Measurements from ENCODE around the gene HSPBP1. TPM values are rescaled to one million over a fixed set of nuclear protein-coding genes. Genes with fewer than 3 reads are reported as not detected.
A peak's percentile ranks its signal among the peaks of the same experiment; 100 is the strongest.

Gene HSPBP1
- total RNA-seq, 2 experiments from 2014 or later, result 44.3 to 45.0 TPM

DNA sequence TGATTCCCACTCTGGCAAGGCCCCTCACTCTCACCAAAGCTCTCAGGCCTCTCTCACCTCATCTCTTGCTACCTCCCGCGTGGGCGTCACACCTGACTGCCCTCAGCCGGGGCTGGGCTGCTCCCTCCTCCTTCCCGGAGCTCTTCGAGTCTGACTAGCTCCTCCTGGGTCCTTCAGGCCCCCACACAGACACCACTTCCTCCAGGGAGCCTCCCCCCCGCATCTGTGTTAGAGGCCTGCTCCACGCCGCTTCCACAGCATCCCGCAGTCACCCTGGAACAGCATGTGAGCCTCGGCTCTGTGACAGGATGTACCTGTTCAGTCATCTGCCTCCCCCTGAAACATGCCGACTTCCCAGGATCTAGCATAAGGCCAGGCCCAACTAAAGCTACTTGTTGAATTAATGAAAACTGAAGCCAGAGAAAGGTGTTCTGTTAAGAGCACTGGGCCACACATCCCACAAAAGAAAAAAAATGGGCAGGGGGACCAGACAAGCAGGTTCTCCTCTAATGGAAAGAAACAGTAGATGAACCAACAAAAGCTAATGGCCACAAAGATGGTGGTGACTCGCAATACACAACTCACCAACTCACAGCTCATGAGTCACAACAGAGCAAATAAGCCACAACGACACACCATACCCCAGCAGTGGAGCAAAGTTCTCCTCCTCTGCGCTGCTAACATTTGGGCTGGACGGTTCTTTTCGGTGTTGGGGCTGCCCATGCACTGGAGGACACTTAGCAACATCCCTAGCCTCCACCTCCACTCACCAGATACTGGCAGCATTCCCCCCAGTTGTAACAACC lies 24.1 kb downstream of the HSPBP1 start:
- CTCF ChIA-PET, result interaction anchor here (0.6 to 2.4 kb wide), 10 partner anchors 21 to 1058 kb away, joined by 3 to 7 read pairs (median 3); no protein-coding TSS in a partner anchor
- intact Hi-C loops (cut with micrococcal nuclease), result loop anchor here (5.0 to 10.0 kb wide), 4 partner anchors 386 to 1121 kb away; partner anchors contain the start of genes CNOT3, ZNF580, ZNF581 and ZNF787
- Mint-ChIP-seq H3K4me1 (ENCODE audit: low read depth) (peaks cover 46% of the 10 kb centered on the region), H3K4me3 (peak overlapping the region; percentile 88), H3K27ac (peak overlapping the region; percentile 99), H3K9me3 (no peaks in the 10 kb centered on the region), H3K27me3 (ENCODE audit: low read depth) (no peaks in the 10 kb centered on the region), H3K36me3 (ENCODE audit: low read depth) (peaks cover 50% of the 10 kb centered on the region)
- DNase-seq, result peak; percentile 83

GRCh38 chr19:55254625-55254977 lies 25.3 kb downstream of the HSPBP1 start:
- CTCF ChIA-PET, result interaction anchor here (0.6 to 1.8 kb wide), 9 partner anchors 38 to 384 kb away, joined by 3 to 5 read pairs (median 3); no protein-coding TSS in a partner anchor
- Mint-ChIP-seq H3K27me3 (ENCODE audit: low read depth) (no peaks in the 10 kb centered on the region), H3K4me1 (ENCODE audit: low read depth) (peaks cover 48% of the 10 kb centered on the region), H3K36me3 (ENCODE audit: low read depth) (peaks cover 53% of the 10 kb centered on the region), H3K9me3 (no peaks in the 10 kb centered on the region), H3K4me3 (peak overlapping the region; percentile 88), H3K27ac (peak overlapping the region; percentile 99)
- intact Hi-C loops (cut with micrococcal nuclease), result loop anchor here (1.0 to 10.0 kb wide), 5 partner anchors 85 to 1120 kb away; partner anchors contain the start of genes CNOT3, KMT5C, PPP1R12C and ZSCAN5A
- DNase-seq, result no peak

DNA sequence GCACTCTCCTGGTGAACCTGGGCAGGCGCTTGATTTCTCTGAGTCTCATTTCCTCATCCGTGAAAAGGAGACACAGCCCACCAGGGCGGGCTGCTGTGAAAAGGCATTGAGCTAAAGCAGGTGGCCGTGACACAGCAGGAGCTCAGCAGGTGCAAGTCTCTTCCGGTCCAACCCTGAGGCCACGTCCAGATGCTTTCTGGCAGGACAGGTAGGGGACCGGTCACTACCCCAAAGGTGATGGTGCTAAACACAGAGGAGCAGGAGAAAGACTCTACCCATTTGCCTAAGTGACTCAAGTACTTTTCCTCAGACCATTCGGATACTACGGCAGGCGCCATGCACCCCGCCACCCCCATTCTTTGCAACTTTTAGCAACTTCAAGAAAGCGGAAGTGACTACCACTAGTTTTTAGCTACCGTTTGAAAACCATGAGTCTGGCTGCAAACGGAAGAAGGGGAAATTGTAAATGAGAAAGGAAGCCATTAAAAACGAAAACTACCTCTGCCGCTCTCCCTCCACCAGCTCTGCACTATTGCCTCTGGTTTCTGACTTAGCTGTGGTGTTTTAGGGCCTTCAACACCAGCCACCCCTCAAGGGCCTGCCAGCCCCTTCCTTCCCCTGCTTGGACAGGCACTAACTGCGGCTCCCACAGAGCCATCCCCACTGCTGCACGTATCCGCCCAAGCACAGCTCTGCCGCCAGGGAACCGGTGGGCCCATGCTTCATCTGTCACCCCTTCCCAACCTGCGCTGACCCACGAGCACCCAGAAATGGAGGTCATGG lies 25.9 kb downstream of the HSPBP1 start:
- Mint-ChIP-seq H3K4me3 (peak overlapping the region; percentile 88), H3K4me1 (ENCODE audit: low read depth) (peaks cover 47% of the 10 kb centered on the region), H3K27me3 (ENCODE audit: low read depth) (no peaks in the 10 kb centered on the region), H3K36me3 (ENCODE audit: low read depth) (peaks cover 53% of the 10 kb centered on the region), H3K9me3 (no peaks in the 10 kb centered on the region), H3K27ac (peak overlapping the region; percentile 99)
- peak; percentile 82 for DNase-seq
- intact Hi-C loops (cut with micrococcal nuclease), result loop anchor here (1.0 to 10.0 kb wide), 5 partner anchors 85 to 1119 kb away; partner anchors contain the start of genes CNOT3, KMT5C, PPP1R12C and ZSCAN5A
- CTCF ChIA-PET, result interaction anchor here (0.8 to 1.7 kb wide), 6 partner anchors 39 to 263 kb away, joined by 3 to 5 read pairs (median 3); no protein-coding TSS in a partner anchor

- H3K36me3 Mint-ChIP-seq (ENCODE audit: low read depth), result peaks cover 60% of the 10 kb centered on the region
- H3K9me3 Mint-ChIP-seq, result no peaks in the 10 kb centered on the region
- CTCF ChIA-PET, result interaction anchor here (0.6 to 1.3 kb wide), 3 partner anchors 40 to 378 kb away, joined by 3 to 4 read pairs (median 3); no protein-coding TSS in a partner anchor
- H3K4me1 Mint-ChIP-seq (ENCODE audit: low read depth), result peaks cover 57% of the 10 kb centered on the region
- DNase-seq, result no peak
- H3K4me3 Mint-ChIP-seq, result peak overlapping the region; percentile 88
- peak overlapping the region; percentile 99 for H3K27ac Mint-ChIP-seq
- H3K27me3 Mint-ChIP-seq (ENCODE audit: low read depth), result no peaks in the 10 kb centered on the region
- intact Hi-C loops (cut with micrococcal nuclease), result loop anchor here (10.0 kb wide), 2 partner anchors 1062 to 1118 kb away; partner anchors contain the start of genes CNOT3 and ZSCAN5A
These were observed 26.9 kb downstream of the HSPBP1 start for GRCh38 chr19:55252760-55253663.

- peaks cover 51% of the 10 kb centered on the region for H3K36me3 Mint-ChIP-seq (ENCODE audit: low read depth)
- H3K9me3 Mint-ChIP-seq, result no peaks in the 10 kb centered on the region
- intact Hi-C loops (cut with micrococcal nuclease), result loop anchor here (10.0 kb wide), 2 partner anchors 1063 to 1117 kb away; partner anchors contain the start of genes CNOT3 and ZSCAN5A
- peak; percentile 73 for DNase-seq
- peak overlapping the region; percentile 99 for H3K27ac Mint-ChIP-seq
- H3K27me3 Mint-ChIP-seq (ENCODE audit: low read depth), result no peaks in the 10 kb centered on the region
- H3K4me3 Mint-ChIP-seq, result peak overlapping the region; percentile 61
- CTCF ChIA-PET, result interaction anchor here (0.8 kb wide), 1 partner anchor 50 kb away, joined by 4 read pairs; no protein-coding TSS in a partner anchor
- H3K4me1 Mint-ChIP-seq (ENCODE audit: low read depth), result peaks cover 57% of the 10 kb centered on the region
These were observed 28.4 kb downstream of the HSPBP1 start for GRCh38 chr19:55251341-55252081.

GRCh38 chr19:55250262-55251036 lies 29.5 kb downstream of the HSPBP1 start:
- Mint-ChIP-seq H3K27me3 (ENCODE audit: low read depth) (no peaks in the 10 kb centered on the region), H3K4me1 (ENCODE audit: low read depth) (peaks cover 50% of the 10 kb centered on the region), H3K27ac (peak overlapping the region; percentile 99), H3K36me3 (ENCODE audit: low read depth) (peaks cover 44% of the 10 kb centered on the region), H3K4me3 (no peak overlapping the region), H3K9me3 (no peaks in the 10 kb centered on the region)
- intact Hi-C loops (cut with micrococcal nuclease), result loop anchor here (10.0 kb wide), 2 partner anchors 1064 to 1116 kb away; partner anchors contain the start of genes CNOT3 and ZSCAN5A
- no peak for DNase-seq
- CTCF ChIA-PET, result interaction anchor here (0.8 kb wide), 1 partner anchor 51 kb away, joined by 4 read pairs; no protein-coding TSS in a partner anchor

DNA sequence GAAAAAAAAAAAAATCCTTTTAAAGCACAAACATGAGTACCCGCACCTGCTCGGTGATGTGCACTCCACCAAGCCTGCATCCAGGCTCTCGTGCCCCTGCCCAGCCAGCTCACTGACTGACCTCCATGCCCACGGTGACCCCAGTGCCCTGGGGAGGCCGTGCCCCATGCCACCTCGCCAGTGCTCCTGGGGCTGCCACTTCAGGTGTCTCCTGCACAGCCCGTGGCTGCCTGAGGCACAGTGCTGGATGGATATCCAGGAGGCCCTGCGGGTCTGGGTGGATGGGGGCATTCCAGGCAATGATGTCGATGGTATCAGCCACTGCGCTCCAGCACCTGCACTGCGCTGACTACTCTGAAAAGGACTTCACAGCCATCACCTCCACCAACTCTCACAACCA lies 30.1 kb downstream of the HSPBP1 start:
- Mint-ChIP-seq H3K36me3 (ENCODE audit: low read depth) (peaks cover 39% of the 10 kb centered on the region), H3K9me3 (no peaks in the 10 kb centered on the region), H3K27me3 (ENCODE audit: low read depth) (no peaks in the 10 kb centered on the region), H3K4me3 (no peak overlapping the region), H3K4me1 (ENCODE audit: low read depth) (peaks cover 50% of the 10 kb centered on the region), H3K27ac (no peak overlapping the region)
- no peak for DNase-seq
- CTCF ChIA-PET, result no interaction called here
- intact Hi-C loops (cut with micrococcal nuclease), result loop anchor here (10.0 kb wide), 2 partner anchors 1065 to 1115 kb away; partner anchors contain the start of genes CNOT3 and ZSCAN5A

- intact Hi-C loops (cut with micrococcal nuclease), result no loop called here
- CTCF ChIA-PET, result no interaction called here
- no peaks in the 10 kb centered on the region for H3K9me3 Mint-ChIP-seq
- no peaks in the 10 kb centered on the region for H3K27me3 Mint-ChIP-seq (ENCODE audit: low read depth)
- H3K36me3 Mint-ChIP-seq (ENCODE audit: low read depth), result peaks cover 38% of the 10 kb centered on the region
- H3K4me3 Mint-ChIP-seq, result no peak overlapping the region
- H3K27ac Mint-ChIP-seq, result peak overlapping the region; percentile 46
- DNase-seq, result no peak
- peaks cover 47% of the 10 kb centered on the region for H3K4me1 Mint-ChIP-seq (ENCODE audit: low read depth)
These were observed 31.2 kb downstream of the HSPBP1 start for GRCh38 chr19:55248704-55249103.

DNA sequence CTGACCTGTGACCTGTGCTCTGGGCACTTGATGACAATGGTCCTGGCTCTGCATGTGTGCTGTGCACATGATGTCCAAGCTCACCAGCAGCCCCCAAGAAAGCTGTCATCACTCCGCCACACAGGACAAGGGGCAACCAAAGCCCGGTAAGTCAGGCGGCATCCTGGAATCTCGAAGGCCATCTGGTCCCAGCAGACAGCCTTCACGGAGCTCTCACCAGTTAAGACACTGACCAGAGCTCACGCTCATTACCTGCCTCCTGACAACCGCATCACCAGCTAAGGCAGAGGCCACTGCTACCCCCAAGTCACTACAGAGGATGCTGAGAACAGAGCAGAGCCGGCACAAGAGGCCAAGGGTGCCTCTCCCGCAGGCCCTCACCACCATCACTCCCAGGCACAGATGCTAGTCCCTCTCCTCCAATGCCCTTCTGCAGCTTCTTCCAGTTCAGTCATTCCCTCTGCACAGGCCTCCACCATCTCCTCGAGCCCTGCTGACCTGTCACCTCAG lies 31.7 kb downstream of the HSPBP1 start:
- H3K4me1 Mint-ChIP-seq (ENCODE audit: low read depth), result peaks cover 42% of the 10 kb centered on the region
- no peak overlapping the region for H3K4me3 Mint-ChIP-seq
- no peaks in the 10 kb centered on the region for H3K9me3 Mint-ChIP-seq
- CTCF ChIA-PET, result no interaction called here
- peaks cover 36% of the 10 kb centered on the region for H3K36me3 Mint-ChIP-seq (ENCODE audit: low read depth)
- intact Hi-C loops (cut with micrococcal nuclease), result no loop called here
- DNase-seq, result no peak
- H3K27me3 Mint-ChIP-seq (ENCODE audit: low read depth), result no peaks in the 10 kb centered on the region
- peak overlapping the region; percentile 18 for H3K27ac Mint-ChIP-seq

DNA sequence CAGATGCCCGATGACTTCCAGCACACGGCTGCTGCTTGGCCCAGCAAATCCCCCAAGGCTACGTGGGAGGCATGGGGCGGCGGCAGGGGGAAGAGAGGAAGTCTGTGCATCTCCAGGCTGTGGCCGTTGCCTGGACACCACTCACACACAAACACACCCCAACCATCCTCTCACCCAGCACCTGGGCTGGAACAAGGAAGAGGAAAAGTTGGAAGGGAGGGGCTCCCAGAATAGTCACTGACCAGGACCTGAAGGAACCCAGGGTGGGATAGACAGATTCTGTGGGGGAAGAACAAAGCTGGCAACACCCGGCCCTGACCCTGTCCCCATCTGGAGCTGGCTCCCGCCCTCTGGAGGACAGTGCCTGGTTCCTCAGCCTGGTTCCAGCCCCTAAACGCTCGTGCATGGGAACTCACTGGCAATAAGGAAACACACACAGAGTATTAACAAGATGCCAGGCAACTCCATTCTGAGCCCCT lies 32.2 kb downstream of the HSPBP1 start:
- CTCF ChIA-PET, result no interaction called here
- no peak for DNase-seq
- no peaks in the 10 kb centered on the region for H3K9me3 Mint-ChIP-seq
- H3K4me3 Mint-ChIP-seq, result no peak overlapping the region
- H3K27ac Mint-ChIP-seq, result peak overlapping the region; percentile 24
- peaks cover 37% of the 10 kb centered on the region for H3K36me3 Mint-ChIP-seq (ENCODE audit: low read depth)
- intact Hi-C loops (cut with micrococcal nuclease), result no loop called here
- no peaks in the 10 kb centered on the region for H3K27me3 Mint-ChIP-seq (ENCODE audit: low read depth)
- peaks cover 37% of the 10 kb centered on the region for H3K4me1 Mint-ChIP-seq (ENCODE audit: low read depth)
